GM04504 (cell line): Measurements from ENCODE around the gene LBHD1.
"Not testable (repeated sequence)": the region's sequence is repeated elsewhere in the genome, so short reads cannot be mapped to it uniquely, and the experiment has no call there.

Source experiments
- DNase-seq: peaks from one replicate; pipeline ENCODE4 v3.0.0-alpha.2; 2012; ENCODE audit warnings: low read depth

Gene LBHD1

GRCh38 chr11:62671608-62672389 is at the start of gene LBHD1, which contains the start of gene UQCC3:
TSS of gene LBHD1 (minus strand) at chr11:62672267. CDS start at chr11:62670031, 2,236 bp downstream.
TSS of gene UQCC3 (plus strand) at chr11:62671673. CDS start at chr11:62671746, 73 bp downstream.
- peak; percentile 58 for DNase-seq

GRCh38 chr11:62719302-62719978 is 47.4 kb upstream of the LBHD1 start:
- DNase-seq: no peak

GRCh38 chr11:62716816-62717215 is 44.7 kb upstream of the LBHD1 start:
- DNase-seq: no peak

GRCh38 chr11:62716206-62716605 is 44.1 kb upstream of the LBHD1 start:
- no peak for DNase-seq

- no peak for DNase-seq
These were observed 43.4 kb upstream of the LBHD1 start for GRCh38 chr11:62715150-62716130.

- no peak for DNase-seq
These were observed 41.3 kb upstream of the LBHD1 start for GRCh38 chr11:62713343-62713742.

GRCh38 chr11:62712861-62713260 is 40.8 kb upstream of the LBHD1 start:
- DNase-seq: no peak

GRCh38 chr11:62712276-62712812 is 40.3 kb upstream of the LBHD1 start:
- no peak for DNase-seq

- no peak for DNase-seq
These were observed 37.9 kb upstream of the LBHD1 start for GRCh38 chr11:62710001-62710345.

- peak; percentile 94 for DNase-seq
These were observed 37.4 kb upstream of the LBHD1 start for GRCh38 chr11:62709247-62710000.

GRCh38 chr11:62708793-62709192 is 36.7 kb upstream of the LBHD1 start:
- DNase-seq: no peak

GRCh38 chr11:62708392-62708791 is 36.3 kb upstream of the LBHD1 start:
- DNase-seq: no peak

- no peak for DNase-seq
These were observed 35.3 kb upstream of the LBHD1 start, which contains the start of the genes BSCL2 and GNG3 for GRCh38 chr11:62707277-62707861. TSS of gene BSCL2 (minus strand) at chr11:62707424. CDS start at chr11:62707195, 229 bp downstream. TSS of gene GNG3 (plus strand) at chr11:62707676. CDS start at chr11:62708296, 620 bp downstream.

- DNase-seq: no peak
These were observed 34.8 kb upstream of the LBHD1 start for GRCh38 chr11:62706850-62707247.

GRCh38 chr11:62705880-62706849 is 34.1 kb upstream of the LBHD1 start:
- peak; percentile 82 for DNase-seq

- no peak for DNase-seq
These were observed 33.3 kb upstream of the LBHD1 start for GRCh38 chr11:62705413-62705812.

GRCh38 chr11:62703921-62704320 is 31.9 kb upstream of the LBHD1 start:
- not testable (repeated sequence) for DNase-seq

GRCh38 chr11:62702246-62702645 is 30.2 kb upstream of the LBHD1 start:
- DNase-seq: no peak

- peak; percentile 72 for DNase-seq
These were observed 22.5 kb upstream of the LBHD1 start for GRCh38 chr11:62694455-62695167.
